Small intestine (tissue), 7 donors: Measurements from ENCODE around the gene FBN1. TPM values are rescaled to one million over a fixed set of nuclear protein-coding genes. Genes with fewer than 3 reads are reported as not detected.

Experiments
- DNase-seq, 2 donors: peaks; one replicate each; pipeline versions ENCODE4 v3.0.0 to v3.0.0-alpha.2; 2013
- FAIRE-seq: peaks from 2 replicates; lab custom pipeline; 2012; peaks lifted over from hg19 to GRCh38; lab: Jason Lieb, UNC
- H3K27ac ChIP-seq, 3 donors: one replicate each; pipeline ENCODE4 v1.5.1; 2013; ENCODE audit warnings: low read length in 2 of 3, mild to moderate bottlenecking in 2 of 3, control low read depth in 1 of 3, inconsistent platforms in 1 of 3, low read depth in 1 of 3, moderate library complexity in 1 of 3
- H3K27me3 ChIP-seq, 3 donors: one replicate each; pipeline ENCODE4 v1.6.1; 2013; ENCODE audit warnings: low read length in 3 of 3, inconsistent platforms in 1 of 3; ENCODE audit not compliant: control insufficient read depth in 3 of 3, insufficient read depth in 3 of 3
- H3K36me3 ChIP-seq, 3 donors: one replicate each; pipeline ENCODE4 v1.6.1; 2013; ENCODE audit warnings: low read length in 3 of 3, inconsistent platforms in 1 of 3, low read depth in 1 of 3, mild to moderate bottlenecking in 1 of 3, moderate library complexity in 1 of 3; ENCODE audit not compliant: control insufficient read depth in 3 of 3, insufficient read depth in 2 of 3
- H3K4me1 ChIP-seq, 3 donors: one replicate each; pipeline ENCODE4 v1.6.1; 2013; ENCODE audit warnings: low read length in 2 of 3, inconsistent platforms in 1 of 3, low read depth in 1 of 3, mild to moderate bottlenecking in 1 of 3, moderate library complexity in 1 of 3; ENCODE audit not compliant: control insufficient read depth in 3 of 3, insufficient read depth in 2 of 3
- H3K4me3 ChIP-seq, 3 donors: one replicate each; pipeline ENCODE4 v1.5.1; 2013; ENCODE audit warnings: low read length in 3 of 3, control low read depth in 1 of 3, inconsistent platforms in 1 of 3, low read depth in 1 of 3, mild to moderate bottlenecking in 1 of 3, moderate library complexity in 1 of 3
- H3K9me3 ChIP-seq, 2 donors: one replicate each; pipeline ENCODE4 v1.6.1; 2013; ENCODE audit warnings: low read depth in 1 of 2, low read length in 1 of 2; ENCODE audit not compliant: control insufficient read depth in 2 of 2, insufficient read depth in 1 of 2
- WGBS, 3 donors: extraction: QIAGEN DNeasy Blood & Tissue Kit; methylation state at CpG; one replicate each; pipeline ENCODE4 v1.1.7; 2013; 5-methylcytosine and 5-hydroxymethylcytosine counted together
- polyA plus RNA-seq, 4 donors: library from polyadenylated mRNA; stranded (reverse) in 3 of 4; unstranded in 1 of 4; fragments of 200-250 nt in 3 of 4; fragments of 120-200 nt in 1 of 4; gene quantifications; one replicate each; pipeline versions ENCODE4 v1.2.1 to v1.2.3, GENCODE V29; 2013
- donor health status: healthy with polysubstance abuse.
- donor health status: control.
- donor health status: control.
- donor health status: Bipolar disorder and iron deficiency.
- donor health status: healthy.

The FBN1 gene
- polyA plus RNA-seq, 4 donors, result 1.1 to 33.9 (median 11.3) TPM

- no peak for FAIRE-seq
Measured at GRCh38 chr15:48423342-48423741, 222.2 kb downstream of the FBN1 start.

GRCh38 chr15:48422401-48422800 is 223.1 kb downstream of the FBN1 start:
- no peak for FAIRE-seq
- H3K4me3 ChIP-seq, result no peak overlapping the region
- H3K9me3 ChIP-seq, result no peaks in the 10 kb centered on the region
- peaks cover 0 to 6% (median 0%) of the 10 kb centered on the region in 3 donors for H3K36me3 ChIP-seq
- H3K27ac ChIP-seq, result no peak overlapping the region
- no peaks in the 10 kb centered on the region for H3K4me1 ChIP-seq
- no peak for DNase-seq
- WGBS, 3 donors, result 39 to 48% (median 42%) methylated on average over 3 of the region's 3 CpGs
- H3K27me3 ChIP-seq, result no peaks in the 10 kb centered on the region

More at GRCh38 chr15:48423342-48423741, 222.2 kb downstream of the FBN1 start:
- 75 to 90% (median 88%) methylated on average over 3 of the region's 3 CpGs for WGBS, 3 donors
- no peak overlapping the region for H3K4me3 ChIP-seq
- H3K9me3 ChIP-seq, result no peaks in the 10 kb centered on the region
- no peak overlapping the region for H3K27ac ChIP-seq
- H3K27me3 ChIP-seq, result no peaks in the 10 kb centered on the region
- H3K36me3 ChIP-seq, result peaks cover 0 to 8% (median 0%) of the 10 kb centered on the region in 3 donors
- DNase-seq, result no peak
- H3K4me1 ChIP-seq, result no peaks in the 10 kb centered on the region

GRCh38 chr15:48421362-48421761 is 224.1 kb downstream of the FBN1 start:
- DNase-seq, result no peak
- Histone ChIP-seq H3K9me3 (no peaks in the 10 kb centered on the region), H3K4me1 (no peaks in the 10 kb centered on the region), H3K4me3 (no peak overlapping the region), H3K27ac (no peak overlapping the region), H3K27me3 (no peaks in the 10 kb centered on the region), H3K36me3 (peaks cover 0 to 6% (median 0%) of the 10 kb centered on the region in 3 donors)
- WGBS, 3 donors, result 74 to 82% (median 81%) methylated on average over 5 of the region's 5 CpGs
- no peak for FAIRE-seq

DNA sequence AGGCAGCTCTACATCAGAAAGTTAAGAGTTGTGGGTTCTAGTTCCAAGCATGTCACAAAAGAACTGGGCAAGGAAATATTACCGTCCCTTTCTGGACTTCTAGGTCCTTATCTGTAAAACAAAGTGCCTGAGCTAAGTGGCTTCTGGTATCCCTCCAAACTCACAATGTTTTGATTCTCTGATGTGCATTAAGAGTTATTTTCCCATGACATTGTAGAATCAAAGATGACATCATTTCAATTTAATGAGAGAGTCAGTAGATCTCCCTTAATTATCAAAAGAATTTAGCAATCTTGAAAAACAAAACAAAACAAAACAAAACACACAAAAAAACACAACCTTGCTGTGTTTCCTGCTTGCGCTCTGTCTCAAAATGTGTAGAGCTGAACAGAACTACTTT is 225.6 kb downstream of the FBN1 start:
- DNase-seq (no peak), FAIRE-seq (no peak)
- Histone ChIP-seq H3K27ac (no peak overlapping the region), H3K4me3 (no peak overlapping the region), H3K27me3 (no peaks in the 10 kb centered on the region), H3K4me1 (no peaks in the 10 kb centered on the region), H3K9me3 (no peaks in the 10 kb centered on the region), H3K36me3 (peaks cover 0 to 11% (median 0%) of the 10 kb centered on the region in 3 donors)
- 86 to 89% (median 89%) methylated on average over 2 of the region's 2 CpGs for WGBS, 3 donors

- Histone ChIP-seq H3K36me3 (peaks cover 0 to 11% (median 0%) of the 10 kb centered on the region in 3 donors), H3K27ac (no peak overlapping the region), H3K4me3 (no peak overlapping the region), H3K9me3 (no peaks in the 10 kb centered on the region), H3K4me1 (no peaks in the 10 kb centered on the region), H3K27me3 (no peaks in the 10 kb centered on the region)
- 32 to 43% (median 34%) methylated on average over 3 of the region's 3 CpGs for WGBS, 3 donors
- no peak for DNase-seq
- FAIRE-seq, result no peak
Measured at GRCh38 chr15:48418343-48418742, 227.2 kb downstream of the FBN1 start.

GRCh38 chr15:48416301-48416700 is 229.2 kb downstream of the FBN1 start:
- Histone ChIP-seq H3K9me3 (no peaks in the 10 kb centered on the region), H3K4me3 (no peak overlapping the region), H3K36me3 (peaks cover 0 to 11% (median 0%) of the 10 kb centered on the region in 3 donors), H3K27ac (no peak overlapping the region), H3K4me1 (no peaks in the 10 kb centered on the region), H3K27me3 (no peaks in the 10 kb centered on the region)
- DNase-seq (no peak), FAIRE-seq (no peak)
- 75 to 84% (median 78%) methylated on average over 3 of the region's 3 CpGs for WGBS, 3 donors

DNA sequence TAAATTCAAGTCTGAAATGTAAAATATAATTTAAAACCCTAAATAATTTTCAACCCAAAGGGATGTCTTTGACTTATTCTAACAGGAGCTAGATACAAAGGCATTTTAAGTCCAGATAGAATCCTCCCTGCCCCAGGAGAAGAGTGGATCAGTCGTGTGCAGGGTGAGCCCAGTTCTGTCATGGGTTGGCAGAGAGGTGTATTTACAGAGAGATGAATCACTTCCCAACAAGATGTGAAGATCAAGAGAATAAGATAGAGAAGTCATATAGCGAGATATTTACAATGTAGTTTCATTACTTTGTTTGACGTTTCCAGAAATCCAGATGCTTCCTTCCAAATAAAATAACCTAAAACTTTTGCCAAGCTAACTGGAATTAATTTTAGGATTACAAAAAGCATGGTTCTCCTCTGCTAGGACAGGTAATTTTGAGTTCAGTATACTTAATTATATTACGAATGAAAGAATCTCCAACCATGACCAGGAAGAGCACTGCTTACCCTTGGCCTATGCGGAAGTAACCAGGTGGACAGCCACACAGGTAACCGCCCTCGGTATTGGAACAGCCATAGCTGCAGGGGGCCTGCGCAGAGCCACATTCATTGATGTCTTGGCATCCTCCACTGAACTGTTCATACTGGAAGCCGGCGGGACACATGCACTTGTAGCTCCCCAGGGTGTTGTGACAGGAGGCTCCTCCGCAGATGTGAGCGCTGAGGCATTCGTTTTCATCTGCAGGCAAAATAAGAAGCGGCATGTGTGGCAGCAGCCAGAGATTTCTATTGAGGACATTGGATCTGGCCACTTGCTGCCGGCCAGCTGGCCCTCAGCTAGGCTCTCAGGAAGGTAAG is 230.2 kb downstream of the FBN1 start:
- no peak overlapping the region for H3K4me3 ChIP-seq
- no peak for DNase-seq
- H3K4me1 ChIP-seq, result no peaks in the 10 kb centered on the region
- no peaks in the 10 kb centered on the region for H3K27me3 ChIP-seq
- no peak for FAIRE-seq
- no peak overlapping the region for H3K27ac ChIP-seq
- peaks cover 0 to 8% (median 0%) of the 10 kb centered on the region in 3 donors for H3K36me3 ChIP-seq
- WGBS, 3 donors, result 81 to 89% (median 85%) methylated on average over 15 of the region's 15 CpGs
- no peaks in the 10 kb centered on the region for H3K9me3 ChIP-seq

- WGBS, 3 donors, result 72 to 91% (median 88%) methylated on average over 3 of the region's 3 CpGs
- H3K9me3 ChIP-seq, result no peaks in the 10 kb centered on the region
- FAIRE-seq (no peak), DNase-seq (no peak)
- no peak overlapping the region for H3K4me3 ChIP-seq
- H3K27ac ChIP-seq, result no peak overlapping the region
- H3K4me1 ChIP-seq, result no peaks in the 10 kb centered on the region
- H3K36me3 ChIP-seq, result peaks cover 0 to 8% (median 0%) of the 10 kb centered on the region in 3 donors
- H3K27me3 ChIP-seq, result no peaks in the 10 kb centered on the region
Measured at GRCh38 chr15:48414015-48414414, 231.5 kb downstream of the FBN1 start.
